UCSD-AML1 (cell line): ENCODE data around the gene PFN4.
A peak's percentile ranks its signal among the peaks of the same experiment; 100 is the strongest.
"Not testable (repeated sequence)": the region's sequence is repeated elsewhere in the genome, so short reads cannot be mapped to it uniquely, and the experiment has no call there.

Experiments used
- DNase-seq: peaks from one replicate; lab custom pipeline; 2025; ENCODE audit not compliant: unreplicated experiment; lab: John Stamatoyannopoulos, UW

Gene PFN4, protein sequence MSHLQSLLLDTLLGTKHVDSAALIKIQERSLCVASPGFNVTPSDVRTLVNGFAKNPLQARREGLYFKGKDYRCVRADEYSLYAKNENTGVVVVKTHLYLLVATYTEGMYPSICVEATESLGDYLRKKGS

DNA sequence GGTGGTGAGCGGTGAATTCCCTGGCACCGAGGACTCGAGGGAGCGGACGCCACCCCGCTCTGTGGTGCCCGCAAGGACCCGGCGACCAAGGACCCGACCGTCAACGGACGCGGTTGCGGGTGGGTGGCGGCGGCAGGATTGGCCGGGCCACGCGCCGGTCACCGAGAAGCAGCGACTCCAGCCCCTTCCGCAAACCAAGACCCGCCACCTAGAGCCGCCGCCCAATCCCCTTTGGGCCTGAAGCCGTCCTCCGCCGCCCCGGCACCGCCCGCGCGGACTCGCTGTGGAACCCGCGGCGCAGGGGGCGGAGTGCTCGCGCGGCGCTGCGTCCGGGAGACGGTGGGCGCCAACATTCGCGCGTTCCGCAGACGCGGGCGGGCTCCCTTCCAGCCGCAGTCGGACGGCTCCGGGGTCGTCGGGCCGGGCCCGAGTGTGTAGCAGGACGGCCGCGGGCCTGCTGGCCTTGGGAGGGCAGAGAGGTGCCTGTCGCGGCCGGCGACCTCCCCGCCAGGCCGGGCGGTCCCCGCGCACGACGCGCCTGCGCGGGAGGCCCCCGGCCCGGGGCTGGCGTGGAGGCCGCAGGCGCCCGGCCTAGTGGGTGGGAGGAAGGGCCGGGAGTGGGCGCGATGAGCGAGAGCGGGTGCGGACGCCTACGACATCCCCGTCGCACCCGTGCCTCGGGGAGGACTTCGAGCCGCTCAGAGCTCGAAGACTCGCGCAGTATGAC, at the start of gene PFN4, which contains the start of gene FAM228B:
TSS of gene PFN4 (minus strand) at position 140 of the 727 bp plus-strand sequence. CDS start 799 bp downstream, outside the sequence.
TSS of gene FAM228B (plus strand) at position 275 of the 727 bp plus-strand sequence. CDS start 893 bp downstream, outside the sequence.
- peak; percentile 87 for DNase-seq

DNA sequence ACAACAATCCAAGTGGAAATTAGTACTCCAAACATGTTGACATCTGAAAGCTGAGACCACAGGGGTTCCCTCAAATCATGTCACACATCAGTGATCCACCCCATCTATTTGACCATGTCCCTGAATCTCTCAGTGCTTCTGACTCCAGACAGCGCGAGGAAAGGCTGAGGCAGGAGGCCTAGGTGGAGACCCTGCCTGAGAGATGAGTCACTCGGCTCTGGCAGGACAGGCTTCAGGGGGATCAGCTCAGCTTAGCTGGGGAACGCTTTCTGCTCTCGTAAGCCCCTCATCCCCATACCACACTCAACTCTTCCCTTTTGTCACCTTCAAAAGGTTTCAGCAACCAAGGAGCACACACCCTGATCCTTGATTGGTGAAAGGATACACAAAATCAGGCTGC, 45.9 kb upstream of the PFN4 start:
- DNase-seq, result no peak

DNA sequence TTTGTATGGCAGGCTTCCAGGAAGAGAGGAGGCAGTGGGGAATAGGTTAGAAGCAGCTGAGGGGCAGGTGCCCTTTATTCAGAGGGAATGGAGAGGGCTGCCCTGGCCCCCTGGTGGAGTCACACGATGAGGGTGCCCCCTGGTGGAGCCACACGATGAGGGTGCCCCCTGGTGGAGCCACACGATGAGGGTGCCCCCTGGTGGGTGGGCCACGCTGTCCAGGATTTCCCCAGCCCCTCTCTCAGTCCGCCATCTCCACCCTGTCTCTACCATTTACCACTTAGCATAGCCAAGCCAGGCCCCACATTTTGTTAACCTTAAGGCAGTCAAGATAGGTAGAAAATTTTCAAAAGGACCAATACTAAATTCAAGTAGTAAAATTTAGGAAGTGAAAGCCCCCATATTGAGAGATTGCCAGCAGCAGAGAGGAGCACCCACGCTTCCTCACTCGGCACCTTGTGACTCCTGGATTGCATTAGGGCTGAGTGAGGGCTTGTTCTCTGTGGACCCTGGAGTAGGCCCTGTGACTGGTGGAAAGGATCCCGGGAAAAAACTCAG, 41.4 kb upstream of the PFN4 start:
- peak; percentile 53 for DNase-seq

DNA sequence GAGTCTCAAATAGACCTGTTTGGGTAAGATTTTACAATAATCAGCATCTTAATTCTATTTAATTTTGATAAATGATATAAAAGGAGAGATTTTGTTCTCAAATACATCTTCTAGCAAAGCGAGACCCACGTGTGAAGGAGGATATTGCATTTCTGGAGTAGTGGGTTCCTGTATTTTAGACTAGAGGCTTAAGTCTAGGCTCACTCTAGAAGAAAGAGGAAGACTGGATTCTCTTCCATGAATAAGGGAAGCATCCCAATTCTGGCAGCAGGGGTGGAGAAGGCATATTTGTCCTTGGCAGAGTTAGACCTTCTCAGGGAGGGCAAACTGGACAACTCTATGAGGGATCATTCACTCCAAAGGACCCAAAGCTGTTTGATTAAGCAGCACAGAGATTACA, 40.5 kb upstream of the PFN4 start:
- no peak for DNase-seq

DNA sequence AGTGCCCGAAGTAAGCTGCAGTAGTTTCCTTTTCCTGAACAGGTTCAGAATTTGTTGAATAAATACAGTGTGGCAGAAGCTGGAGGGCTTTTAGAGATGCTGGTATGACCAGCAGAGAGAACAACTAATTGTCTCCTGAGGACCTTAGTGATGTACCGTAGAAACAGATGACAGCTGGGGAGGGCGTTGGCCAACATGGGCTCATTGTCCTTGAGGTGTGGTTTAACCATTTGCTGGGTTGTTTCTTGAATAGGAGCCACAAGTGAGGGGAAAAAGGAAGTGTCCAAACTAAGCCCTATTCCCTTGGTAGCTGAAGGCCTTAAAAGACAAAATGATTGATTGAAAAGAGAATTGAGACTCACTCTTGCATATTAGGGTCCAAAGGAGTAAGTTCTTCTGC, 40.1 kb upstream of the PFN4 start:
- peak; percentile 24 for DNase-seq

DNA sequence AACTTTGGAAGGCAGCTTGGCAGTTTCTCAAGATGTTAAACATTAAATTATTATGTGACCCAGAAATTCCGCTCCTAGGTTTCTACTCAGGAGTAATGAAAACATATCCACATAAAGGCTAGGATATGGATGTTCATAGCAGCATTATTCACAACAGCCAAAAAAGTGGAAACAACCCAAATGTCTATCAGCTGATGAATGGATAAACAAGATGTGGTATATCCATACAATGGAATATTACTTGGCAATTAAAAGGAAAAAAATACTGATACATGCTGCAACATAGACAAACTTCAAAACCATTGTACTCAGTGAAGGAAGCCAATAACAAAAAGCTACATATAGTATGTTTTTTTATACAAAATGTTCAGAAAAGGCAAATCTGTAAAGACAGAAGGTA, 39.4 kb upstream of the PFN4 start:
- DNase-seq, result no peak

DNA sequence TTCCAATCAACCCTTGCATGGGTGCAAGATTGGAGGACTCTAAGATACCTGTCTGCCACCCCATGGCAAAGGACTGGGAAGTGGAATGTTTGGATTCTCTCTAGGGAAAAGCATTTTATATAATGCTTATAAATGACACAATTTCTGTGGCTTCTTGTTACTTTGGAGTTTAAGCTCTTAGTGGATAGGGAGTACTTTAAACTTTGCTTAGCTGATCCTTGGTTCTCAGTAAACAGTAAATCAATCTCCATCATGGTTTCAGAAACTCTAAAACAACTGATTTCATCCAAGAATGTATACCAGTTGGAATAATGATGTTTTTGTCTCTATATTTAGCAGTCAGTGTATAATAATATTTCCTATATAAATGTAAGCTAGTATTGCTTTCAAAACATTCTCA, 37.6 kb upstream of the PFN4 start:
- DNase-seq, result no peak

DNA sequence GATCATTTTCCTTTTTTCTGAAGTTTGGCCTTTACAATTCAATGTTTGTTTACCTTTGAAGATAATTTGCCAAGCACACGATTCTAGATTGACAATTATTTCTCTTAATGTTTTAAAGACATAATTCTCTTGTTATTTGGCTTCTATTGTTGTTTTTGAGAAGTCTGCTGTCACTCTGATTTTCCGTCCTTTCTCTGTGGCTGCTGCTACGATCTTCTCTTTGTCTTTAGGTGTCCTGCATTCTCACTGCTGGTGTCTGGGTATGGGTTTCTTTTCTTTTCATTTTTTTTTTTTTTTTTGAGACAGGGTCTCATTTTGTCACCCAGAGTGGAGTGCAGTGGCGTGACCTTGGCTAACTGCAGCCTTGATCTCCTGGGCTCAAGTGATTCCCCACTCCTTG, 36.6 kb upstream of the PFN4 start:
- DNase-seq, result no peak

DNA sequence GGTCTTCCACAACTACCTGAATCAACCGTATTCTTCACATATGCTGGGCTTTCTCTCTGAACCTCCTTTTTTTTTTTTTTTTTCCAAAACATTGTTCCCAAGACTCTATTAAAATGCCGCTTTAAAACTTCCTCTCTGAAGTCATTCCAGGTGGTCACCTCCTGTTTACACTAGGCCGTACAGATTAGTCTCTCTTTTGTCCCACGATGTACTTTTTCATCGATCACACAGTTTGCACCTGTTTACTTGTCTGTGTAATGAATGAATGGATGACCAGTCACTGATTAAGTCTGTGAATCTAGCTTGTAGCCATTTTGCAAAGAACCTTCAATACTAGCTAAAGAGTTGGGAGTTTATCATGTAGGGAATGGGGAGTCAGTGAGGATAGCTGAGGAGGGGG, 35.0 kb upstream of the PFN4 start:
- DNase-seq, result no peak

DNA sequence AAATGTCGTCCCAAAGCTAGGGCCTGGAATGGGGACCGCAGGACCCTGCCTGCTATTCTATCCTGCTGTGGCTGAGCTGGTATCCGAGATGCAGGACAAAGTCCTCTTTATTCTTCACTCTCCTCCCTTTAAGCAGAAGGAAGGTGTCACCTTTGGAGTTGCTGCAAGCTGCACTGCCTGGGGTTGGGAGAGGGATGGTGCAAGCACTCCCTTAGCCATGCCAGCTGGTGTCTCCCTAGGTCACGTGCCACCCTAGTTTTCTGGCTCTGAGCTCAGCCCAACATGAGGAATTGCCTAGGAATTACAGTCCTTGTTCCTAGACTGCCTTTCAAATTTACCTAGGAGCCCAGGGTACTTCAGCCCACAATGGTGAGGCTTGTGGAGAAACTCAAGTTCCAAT, 30.3 kb upstream of the PFN4 start:
- no peak for DNase-seq

DNA sequence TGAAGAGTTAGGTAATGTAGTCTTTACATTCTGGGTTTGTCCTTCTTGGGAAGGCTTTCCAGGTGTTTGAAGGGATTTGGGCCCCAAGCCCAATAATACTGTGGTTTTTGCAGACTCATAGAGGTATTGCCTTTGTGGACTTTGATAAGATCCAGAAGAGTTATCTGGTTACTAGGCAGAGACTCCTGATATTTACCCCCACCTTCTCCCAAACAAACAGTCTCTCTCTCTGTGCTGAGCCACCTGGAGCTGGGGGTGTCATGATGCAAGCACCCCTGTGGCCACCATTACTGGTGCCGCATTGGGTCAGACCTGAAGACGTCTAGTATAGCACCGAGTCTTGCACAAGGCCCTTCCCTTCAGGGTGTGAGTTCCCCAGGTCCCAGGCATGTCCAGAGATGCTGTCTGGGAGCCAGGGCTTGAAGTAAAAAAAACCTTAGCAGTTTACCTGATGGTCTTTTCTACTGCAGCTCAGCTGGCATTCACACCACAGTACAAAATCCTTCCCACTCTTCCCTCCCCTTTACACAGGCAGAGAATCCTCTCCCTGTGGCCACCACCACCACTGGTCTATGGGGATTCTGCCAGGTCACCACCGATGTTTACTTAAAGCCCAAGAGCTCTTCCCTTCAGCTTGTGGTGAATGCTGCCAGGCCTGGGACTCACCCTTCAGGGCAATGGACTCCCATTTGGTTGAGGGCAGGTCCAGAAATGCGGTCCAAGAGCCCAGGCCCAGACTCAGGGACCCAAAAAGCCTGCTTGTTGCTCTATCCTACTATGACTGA, 29.5 kb upstream of the PFN4 start:
- DNase-seq, result no peak

DNA sequence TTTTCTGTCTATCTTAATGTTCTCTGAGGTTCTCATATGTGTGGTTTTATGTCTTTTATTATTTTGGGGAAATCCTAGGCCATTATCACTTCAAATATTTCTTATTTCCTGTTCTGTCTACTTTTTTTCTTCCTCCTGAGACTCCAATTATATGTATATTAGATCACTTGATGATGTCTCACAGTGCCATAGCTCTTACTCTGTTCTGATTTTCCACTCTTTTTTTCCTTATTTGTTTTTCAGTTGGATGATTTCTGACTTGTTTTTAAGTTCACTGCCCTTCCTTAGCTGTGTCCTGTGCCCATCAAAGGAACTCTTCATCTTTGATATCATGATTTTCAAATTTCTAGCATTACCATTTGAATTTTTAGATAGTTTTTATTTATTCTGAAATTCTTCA, 24.2 kb upstream of the PFN4 start:
- DNase-seq, result no peak

DNA sequence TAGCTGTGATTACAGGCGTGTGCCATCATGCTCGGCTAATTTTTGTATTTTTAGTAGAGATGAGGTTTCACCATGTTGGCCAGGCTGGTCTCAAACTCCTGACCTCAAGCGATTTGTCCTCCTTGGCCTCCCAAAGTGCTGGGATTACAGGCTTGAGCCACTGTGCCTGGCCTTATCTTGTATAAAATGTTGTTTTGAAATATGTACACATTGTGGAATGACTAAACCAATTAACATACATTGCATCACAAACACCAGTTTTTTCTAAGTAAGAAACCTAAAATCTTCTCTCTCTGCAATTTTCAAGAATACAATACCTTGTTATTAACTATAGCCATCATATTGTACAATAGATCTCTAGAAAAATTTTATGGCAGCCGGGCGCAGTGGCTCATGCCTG, 17.2 kb upstream of the PFN4 start:
- DNase-seq, result not testable (repeated sequence)

DNA sequence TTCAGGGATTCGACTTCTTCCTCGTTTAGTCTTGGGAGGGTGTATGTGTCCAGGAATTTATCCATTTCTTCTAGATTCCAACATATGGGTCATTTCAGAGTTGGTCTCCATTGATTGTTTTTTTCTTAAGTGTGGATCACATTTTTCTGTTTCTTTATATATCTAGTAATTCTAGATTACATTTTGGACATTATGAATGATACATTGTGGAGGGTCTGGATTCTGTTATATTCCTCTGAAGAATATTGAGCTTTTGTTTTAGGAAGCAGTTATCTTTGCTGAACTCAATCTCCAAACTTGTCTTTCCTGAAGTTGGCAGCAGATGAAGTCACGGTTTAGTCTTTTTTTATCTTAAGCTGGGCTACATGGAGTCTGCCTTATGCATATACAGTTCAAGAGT, 9.4 kb upstream of the PFN4 start:
- no peak for DNase-seq

DNA sequence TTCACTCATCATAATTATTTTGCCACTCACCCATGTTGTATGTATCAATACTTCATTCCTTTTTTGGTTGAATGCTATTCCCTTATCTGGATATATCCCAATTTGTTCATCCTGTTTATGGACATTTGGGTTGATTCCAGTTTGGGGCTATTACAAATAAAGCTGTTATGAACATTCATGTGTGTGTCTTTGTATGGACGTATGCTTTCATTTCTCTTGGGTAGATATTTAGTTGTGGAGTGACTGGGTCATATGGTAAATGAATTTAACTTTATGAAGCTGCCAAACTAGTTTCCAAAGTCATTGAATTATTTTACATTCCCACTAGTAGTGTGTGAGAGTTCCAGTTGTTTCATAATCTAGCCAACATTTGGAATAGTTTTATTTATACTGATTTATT, 2.8 kb upstream of the PFN4 start:
- no peak for DNase-seq

DNA sequence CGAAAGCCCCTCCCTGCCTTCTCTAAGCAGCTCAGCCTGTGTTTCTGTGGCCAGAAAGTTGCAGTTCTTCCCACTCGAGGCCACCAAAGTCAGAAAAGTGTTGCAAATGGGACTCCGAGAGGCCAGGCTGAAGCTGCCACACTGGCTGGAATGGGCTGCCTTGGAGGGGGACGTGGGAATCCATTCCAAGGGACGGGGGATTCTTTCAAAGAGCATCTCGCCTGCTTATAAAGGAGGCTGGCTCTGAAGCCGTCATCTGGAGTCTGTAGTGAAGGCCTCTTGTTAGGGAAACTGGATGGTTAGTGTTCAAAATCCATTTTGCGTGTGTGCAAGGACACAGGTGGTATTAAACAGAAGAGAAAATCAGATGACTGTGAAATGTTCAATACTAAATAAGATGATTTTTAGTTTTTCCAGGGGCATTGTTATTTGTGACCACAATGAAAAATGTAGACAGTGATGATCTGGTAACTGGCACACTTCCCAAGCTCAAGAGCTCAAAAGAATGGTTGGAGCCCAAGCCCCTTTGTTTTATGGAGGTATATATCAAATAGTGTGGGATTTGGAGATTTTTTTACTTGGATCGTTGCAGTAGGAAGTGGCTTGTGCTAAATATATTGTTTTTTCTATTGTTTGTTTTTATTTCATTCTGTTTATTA, 917 bp upstream of the PFN4 start:
- DNase-seq, result no peak

DNA sequence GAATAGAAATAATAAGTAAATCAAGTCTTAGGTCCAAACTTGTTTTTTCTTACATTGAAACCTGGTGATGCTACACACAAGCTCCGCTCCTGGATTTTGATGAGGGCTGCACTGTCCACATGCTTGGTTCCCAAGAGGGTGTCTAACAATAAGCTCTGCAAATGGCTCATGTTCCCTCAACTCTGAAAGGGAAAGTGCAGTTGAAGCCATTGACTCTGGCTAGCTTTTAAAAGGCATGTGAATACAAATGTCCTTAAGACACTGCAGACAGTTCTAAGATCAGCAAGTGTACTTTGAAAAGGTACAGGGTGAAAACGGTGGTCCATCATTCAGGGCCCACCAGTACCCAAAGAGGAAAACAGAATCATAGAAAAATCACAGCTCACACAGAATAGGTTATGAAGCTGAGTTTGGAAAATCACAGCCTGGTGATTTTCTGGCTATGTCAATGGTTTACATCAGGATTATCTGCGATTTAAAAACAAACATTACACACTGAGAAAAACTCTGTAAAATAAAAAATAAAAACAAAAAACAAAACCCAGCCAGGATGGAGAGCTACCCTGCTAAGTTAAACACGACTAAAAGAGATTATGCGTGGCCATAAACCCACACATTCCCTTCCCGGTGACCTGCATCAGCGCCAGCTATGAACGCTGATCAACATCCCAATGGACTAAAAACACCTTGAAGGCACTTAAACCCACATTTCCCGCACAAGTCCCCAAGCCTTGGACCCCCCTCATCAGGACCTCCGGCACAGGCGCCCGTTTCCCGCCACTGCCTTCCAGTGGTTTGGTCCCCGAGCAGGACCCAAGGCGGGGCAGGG, 554 bp downstream of the PFN4 start:
- DNase-seq, result no peak

DNA sequence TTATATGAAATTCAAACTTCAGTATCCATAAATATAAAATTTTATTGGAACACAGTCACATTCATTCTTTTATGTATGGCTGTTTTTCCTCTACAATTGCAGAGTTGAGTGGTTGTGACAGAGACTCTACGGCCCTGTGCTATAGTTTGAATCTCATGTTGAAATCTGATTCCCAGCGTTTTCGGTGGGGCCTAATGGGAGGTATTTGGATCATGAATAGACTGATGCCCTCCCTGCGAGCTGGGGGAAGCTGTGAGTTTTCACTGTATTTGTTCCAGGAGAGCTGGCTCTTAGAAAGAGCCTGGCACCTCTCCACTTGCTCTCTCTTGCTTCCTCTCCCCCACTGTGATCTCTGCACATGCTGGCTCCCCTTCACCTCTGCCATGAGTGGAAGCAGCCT, 1.7 kb downstream of the PFN4 start:
- no peak for DNase-seq

DNA sequence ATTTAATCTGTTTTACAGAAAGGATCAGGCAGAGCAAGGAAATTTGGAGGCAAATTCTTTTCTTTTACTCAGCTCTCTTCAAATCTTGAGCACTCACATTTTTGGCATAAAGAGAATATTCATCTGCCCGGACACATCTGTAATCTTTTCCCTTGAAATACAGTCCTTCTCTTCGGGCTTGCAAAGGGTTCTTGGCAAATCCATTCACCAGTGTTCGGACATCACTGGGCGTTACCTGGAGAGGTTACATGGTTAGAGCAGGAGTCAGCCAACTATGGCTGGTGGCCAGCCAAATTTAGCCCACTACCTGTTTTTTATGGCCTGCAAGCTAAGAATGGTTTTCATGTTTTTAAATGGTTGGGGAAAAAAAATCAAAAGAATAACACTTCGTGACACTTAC, 2.1 kb downstream of the PFN4 start:
- DNase-seq, result no peak

DNA sequence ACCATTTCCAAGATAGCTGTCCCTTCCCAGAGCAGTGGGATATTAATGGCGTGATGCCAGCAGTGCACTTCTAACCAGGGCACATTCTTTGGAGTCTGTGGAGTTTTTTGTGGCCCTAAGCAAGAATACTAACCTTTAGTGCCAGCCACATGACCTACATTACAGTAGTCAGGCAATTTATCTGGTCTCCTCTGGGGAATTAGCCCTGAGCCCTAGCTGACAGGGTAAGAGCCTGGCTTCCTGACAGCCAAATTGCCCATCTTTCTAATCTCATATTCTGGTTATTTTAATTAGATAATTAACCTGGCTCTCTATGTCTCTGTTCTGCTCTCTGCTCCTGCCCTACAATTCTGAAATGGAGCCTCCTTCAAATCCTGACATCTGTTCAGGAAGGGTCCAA, 5.2 kb downstream of the PFN4 start:
- DNase-seq, result no peak

DNA sequence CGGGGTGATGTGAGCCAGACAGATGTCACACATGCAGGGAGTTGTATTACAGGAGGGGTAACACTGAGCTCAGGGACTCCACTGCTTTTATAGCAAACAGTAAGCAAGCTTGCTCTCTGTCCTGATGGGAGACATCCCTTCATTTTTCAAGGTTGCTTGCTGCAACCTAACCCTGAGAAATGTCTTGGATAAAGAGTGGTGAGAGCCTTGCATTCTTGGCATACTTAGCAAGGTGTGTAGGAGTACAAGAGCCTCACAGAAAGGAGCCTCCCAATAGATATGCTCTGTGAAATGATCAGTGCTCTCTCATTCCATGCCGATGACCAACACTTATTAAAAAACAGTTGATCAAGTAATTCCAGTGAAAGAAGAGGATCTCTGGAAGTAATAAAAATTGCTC, 8.1 kb downstream of the PFN4 start:
- no peak for DNase-seq
